ENCODE measurements around the gene FUBP1. TPM values are rescaled to one million over a fixed set of nuclear protein-coding genes. Genes with fewer than 3 reads are reported as not detected.

Gene FUBP1
- total RNA-seq, 1 experiment from 2014 or later, result 208 TPM

GRCh38 chr1:77942400-77943140, 36.3 kb downstream of the FUBP1 start:
- no peaks in the 10 kb centered on the region for H3K27me3 Mint-ChIP-seq (ENCODE audit: low read depth)
- H3K9me3 Mint-ChIP-seq, result no peaks in the 10 kb centered on the region
- ChIA-PET POLR2A (interaction anchor here (0.9 kb wide), 1 partner anchor 36 kb away, joined by 3 read pairs; the partner anchor contains the start of gene FUBP1), CTCF (interaction anchor here (0.5 to 0.6 kb wide), 2 partner anchors 136 to 172 kb away, joined by 3 read pairs; no protein-coding TSS in a partner anchor)
- no peak overlapping the region for H3K4me3 Mint-ChIP-seq
- TF ChIP-seq ZNF425 (CRISPR knock-in tag; conservative IDR thresholded peaks at IDR 0.05) (no peak), NR1H2 (CRISPR knock-in tag; IDR thresholded peaks at IDR 0.05) (no peak), E2F4 (CRISPR knock-in tag; IDR thresholded peaks at IDR 0.05; ENCODE audit: borderline replicate concordance, low read depth) (no peak), USF2 (CRISPR knock-in tag; IDR thresholded peaks at IDR 0.05) (no peak), AR (CRISPR knock-in tag; IDR thresholded peaks at IDR 0.05) (no peak), JAZF1 (CRISPR knock-in tag; IDR thresholded peaks at IDR 0.05) (no peak), ESRRA (CRISPR knock-in tag; IDR thresholded peaks at IDR 0.05; ENCODE audit: borderline replicate concordance) (no peak)
- no peak for DNase-seq (ENCODE audit: low spot score)
- peak overlapping the region; percentile 44; the same call in 1 of the 2 replicates for H3K27ac Mint-ChIP-seq
- no peaks in the 10 kb centered on the region for H3K4me1 Mint-ChIP-seq
- H3K36me3 Mint-ChIP-seq, result peaks cover 30% of the 10 kb centered on the region
- no peak for ATAC-seq

GRCh38 chr1:77940921-77941570, 37.8 kb downstream of the FUBP1 start:
- ATAC-seq, result no peak
- Mint-ChIP-seq H3K9me3 (no peaks in the 10 kb centered on the region), H3K27ac (peak overlapping the region; percentile 10; the same call in 1 of the 2 replicates), H3K27me3 (ENCODE audit: low read depth) (no peaks in the 10 kb centered on the region), H3K4me3 (no peak overlapping the region), H3K36me3 (peaks cover 18% of the 10 kb centered on the region), H3K4me1 (no peaks in the 10 kb centered on the region)
- ChIA-PET CTCF (no interaction called here), POLR2A (no interaction called here)
- no peak for DNase-seq (ENCODE audit: low spot score)
- TF ChIP-seq ELF4 (CRISPR knock-in tag; IDR thresholded peaks at IDR 0.05; ENCODE audit: low read depth), result no peak
- TF ChIP-seq ZNF263 (CRISPR knock-in tag; IDR thresholded peaks at IDR 0.05; ENCODE audit: low read depth), result no peak
- no peak for TF ChIP-seq SOX15 (CRISPR knock-in tag; IDR thresholded peaks at IDR 0.05)
- no peak for TF ChIP-seq ZNF121 (CRISPR knock-in tag; IDR thresholded peaks at IDR 0.05)
- no peak for TF ChIP-seq FOXJ3 (CRISPR knock-in tag; IDR thresholded peaks at IDR 0.05; ENCODE audit: borderline replicate concordance)
- TF ChIP-seq ZNF425 (CRISPR knock-in tag; conservative IDR thresholded peaks at IDR 0.05), result no peak
- no peak for TF ChIP-seq FOXK1 (CRISPR knock-in tag; IDR thresholded peaks at IDR 0.05)
- TF ChIP-seq ZNF532 (CRISPR knock-in tag; IDR thresholded peaks at IDR 0.05; ENCODE audit: borderline replicate concordance), result no peak
- no peak for TF ChIP-seq TEAD4 (CRISPR knock-in tag; IDR thresholded peaks at IDR 0.05)
- no peak for TF ChIP-seq ZBTB43 (CRISPR knock-in tag; IDR thresholded peaks at IDR 0.05)
- no peak for TF ChIP-seq ATF1 (CRISPR knock-in tag; IDR thresholded peaks at IDR 0.05)

Measured in WTC11 (cell line).